ENCODE measurements around the gene PLB1. TPM values are rescaled to one million over a fixed set of nuclear protein-coding genes. Genes with fewer than 3 reads are reported as not detected.

Gene PLB1
- total RNA-seq, 1 experiment from 2014 or later: 0.44 TPM

DNA sequence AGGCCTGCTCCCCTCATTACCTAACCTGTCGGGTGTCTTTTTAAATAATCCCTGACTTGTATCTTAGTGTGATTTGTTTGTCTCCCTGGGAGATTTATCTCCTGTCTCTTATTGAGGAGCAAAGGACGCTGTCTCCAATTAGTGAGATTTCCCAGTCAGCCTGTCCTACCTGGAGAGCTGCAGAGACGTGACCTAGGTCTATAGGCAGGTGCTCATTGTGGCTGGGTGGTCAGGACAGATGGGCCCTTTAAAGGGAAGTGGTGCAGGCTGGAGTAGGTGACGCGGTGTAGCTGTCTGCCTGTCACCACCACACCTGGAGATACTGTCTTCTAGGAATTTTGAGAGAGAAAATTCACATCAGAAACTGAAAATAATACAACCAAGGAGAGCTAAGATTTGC lies 28.0 kb downstream of the PLB1 start:
- ChIA-PET CTCF (no interaction called here), POLR2A (interaction anchor here (0.6 kb wide), 1 partner anchor 293 kb away, joined by 9 read pairs; no protein-coding TSS in a partner anchor)
- ATAC-seq (no peak; the same call in 1 of the 2 replicates), DNase-seq (ENCODE audit: low spot score) (no peak)
- no peak for TF ChIP-seq CREM (CRISPR knock-in tag; IDR thresholded peaks at IDR 0.05)
- no peak for TF ChIP-seq FOXK1 (CRISPR knock-in tag; IDR thresholded peaks at IDR 0.05)
- no peak for TF ChIP-seq ZNF317 (CRISPR knock-in tag; IDR thresholded peaks at IDR 0.05; ENCODE audit: borderline replicate concordance, low read depth)
- TF ChIP-seq, protein P1, sequence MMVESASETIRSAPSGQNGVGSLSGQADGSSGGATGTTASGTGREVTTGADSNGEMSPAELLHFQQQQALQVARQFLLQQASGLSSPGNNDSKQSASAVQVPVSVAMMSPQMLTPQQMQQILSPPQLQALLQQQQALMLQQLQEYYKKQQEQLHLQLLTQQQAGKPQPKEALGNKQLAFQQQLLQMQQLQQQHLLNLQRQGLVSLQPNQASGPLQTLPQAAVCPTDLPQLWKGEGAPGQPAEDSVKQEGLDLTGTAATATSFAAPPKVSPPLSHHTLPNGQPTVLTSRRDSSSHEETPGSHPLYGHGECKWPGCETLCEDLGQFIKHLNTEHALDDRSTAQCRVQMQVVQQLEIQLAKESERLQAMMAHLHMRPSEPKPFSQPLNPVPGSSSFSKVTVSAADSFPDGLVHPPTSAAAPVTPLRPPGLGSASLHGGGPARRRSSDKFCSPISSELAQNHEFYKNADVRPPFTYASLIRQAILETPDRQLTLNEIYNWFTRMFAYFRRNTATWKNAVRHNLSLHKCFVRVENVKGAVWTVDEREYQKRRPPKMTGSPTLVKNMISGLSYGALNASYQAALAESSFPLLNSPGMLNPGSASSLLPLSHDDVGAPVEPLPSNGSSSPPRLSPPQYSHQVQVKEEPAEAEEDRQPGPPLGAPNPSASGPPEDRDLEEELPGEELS (CRISPR knock-in tag; IDR thresholded peaks at IDR 0.05): no peak
- TF ChIP-seq NR1H2 (CRISPR knock-in tag; IDR thresholded peaks at IDR 0.05): no peak
- no peak for TF ChIP-seq JUN (CRISPR knock-in tag; IDR thresholded peaks at IDR 0.05)
- TF ChIP-seq, protein P2, sequence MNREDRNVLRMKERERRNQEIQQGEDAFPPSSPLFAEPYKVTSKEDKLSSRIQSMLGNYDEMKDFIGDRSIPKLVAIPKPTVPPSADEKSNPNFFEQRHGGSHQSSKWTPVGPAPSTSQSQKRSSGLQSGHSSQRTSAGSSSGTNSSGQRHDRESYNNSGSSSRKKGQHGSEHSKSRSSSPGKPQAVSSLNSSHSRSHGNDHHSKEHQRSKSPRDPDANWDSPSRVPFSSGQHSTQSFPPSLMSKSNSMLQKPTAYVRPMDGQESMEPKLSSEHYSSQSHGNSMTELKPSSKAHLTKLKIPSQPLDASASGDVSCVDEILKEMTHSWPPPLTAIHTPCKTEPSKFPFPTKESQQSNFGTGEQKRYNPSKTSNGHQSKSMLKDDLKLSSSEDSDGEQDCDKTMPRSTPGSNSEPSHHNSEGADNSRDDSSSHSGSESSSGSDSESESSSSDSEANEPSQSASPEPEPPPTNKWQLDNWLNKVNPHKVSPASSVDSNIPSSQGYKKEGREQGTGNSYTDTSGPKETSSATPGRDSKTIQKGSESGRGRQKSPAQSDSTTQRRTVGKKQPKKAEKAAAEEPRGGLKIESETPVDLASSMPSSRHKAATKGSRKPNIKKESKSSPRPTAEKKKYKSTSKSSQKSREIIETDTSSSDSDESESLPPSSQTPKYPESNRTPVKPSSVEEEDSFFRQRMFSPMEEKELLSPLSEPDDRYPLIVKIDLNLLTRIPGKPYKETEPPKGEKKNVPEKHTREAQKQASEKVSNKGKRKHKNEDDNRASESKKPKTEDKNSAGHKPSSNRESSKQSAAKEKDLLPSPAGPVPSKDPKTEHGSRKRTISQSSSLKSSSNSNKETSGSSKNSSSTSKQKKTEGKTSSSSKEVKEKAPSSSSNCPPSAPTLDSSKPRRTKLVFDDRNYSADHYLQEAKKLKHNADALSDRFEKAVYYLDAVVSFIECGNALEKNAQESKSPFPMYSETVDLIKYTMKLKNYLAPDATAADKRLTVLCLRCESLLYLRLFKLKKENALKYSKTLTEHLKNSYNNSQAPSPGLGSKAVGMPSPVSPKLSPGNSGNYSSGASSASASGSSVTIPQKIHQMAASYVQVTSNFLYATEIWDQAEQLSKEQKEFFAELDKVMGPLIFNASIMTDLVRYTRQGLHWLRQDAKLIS (CRISPR knock-in tag; IDR thresholded peaks at IDR 0.05; ENCODE audit: borderline replicate concordance): no peak
- TF ChIP-seq GRHL2 (CRISPR knock-in tag; IDR thresholded peaks at IDR 0.05; ENCODE audit: insufficient replicate concordance, severe bottlenecking): no peak
- TF ChIP-seq, protein P3, sequence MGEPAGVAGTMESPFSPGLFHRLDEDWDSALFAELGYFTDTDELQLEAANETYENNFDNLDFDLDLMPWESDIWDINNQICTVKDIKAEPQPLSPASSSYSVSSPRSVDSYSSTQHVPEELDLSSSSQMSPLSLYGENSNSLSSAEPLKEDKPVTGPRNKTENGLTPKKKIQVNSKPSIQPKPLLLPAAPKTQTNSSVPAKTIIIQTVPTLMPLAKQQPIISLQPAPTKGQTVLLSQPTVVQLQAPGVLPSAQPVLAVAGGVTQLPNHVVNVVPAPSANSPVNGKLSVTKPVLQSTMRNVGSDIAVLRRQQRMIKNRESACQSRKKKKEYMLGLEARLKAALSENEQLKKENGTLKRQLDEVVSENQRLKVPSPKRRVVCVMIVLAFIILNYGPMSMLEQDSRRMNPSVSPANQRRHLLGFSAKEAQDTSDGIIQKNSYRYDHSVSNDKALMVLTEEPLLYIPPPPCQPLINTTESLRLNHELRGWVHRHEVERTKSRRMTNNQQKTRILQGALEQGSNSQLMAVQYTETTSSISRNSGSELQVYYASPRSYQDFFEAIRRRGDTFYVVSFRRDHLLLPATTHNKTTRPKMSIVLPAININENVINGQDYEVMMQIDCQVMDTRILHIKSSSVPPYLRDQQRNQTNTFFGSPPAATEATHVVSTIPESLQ (CRISPR knock-in tag; IDR thresholded peaks at IDR 0.05): no peak
- no peak for TF ChIP-seq ZNF263 (CRISPR knock-in tag; IDR thresholded peaks at IDR 0.05; ENCODE audit: low read depth)
- TF ChIP-seq SMAD3 (CRISPR knock-in tag; IDR thresholded peaks at IDR 0.05; ENCODE audit: borderline replicate concordance): no peak
- TF ChIP-seq ZNF416 (CRISPR knock-in tag; IDR thresholded peaks at IDR 0.05): no peak
- no peaks in the 10 kb centered on the region for H3K36me3 Mint-ChIP-seq
- H3K4me3 Mint-ChIP-seq: no peak overlapping the region
- H3K4me1 Mint-ChIP-seq: peaks cover 6% of the 10 kb centered on the region
- peaks cover 10% of the 10 kb centered on the region; the same call in 1 of the 2 replicates for H3K27me3 Mint-ChIP-seq (ENCODE audit: low read depth)
- H3K9me3 Mint-ChIP-seq: no peaks in the 10 kb centered on the region
- no peak overlapping the region for H3K27ac Mint-ChIP-seq

DNA sequence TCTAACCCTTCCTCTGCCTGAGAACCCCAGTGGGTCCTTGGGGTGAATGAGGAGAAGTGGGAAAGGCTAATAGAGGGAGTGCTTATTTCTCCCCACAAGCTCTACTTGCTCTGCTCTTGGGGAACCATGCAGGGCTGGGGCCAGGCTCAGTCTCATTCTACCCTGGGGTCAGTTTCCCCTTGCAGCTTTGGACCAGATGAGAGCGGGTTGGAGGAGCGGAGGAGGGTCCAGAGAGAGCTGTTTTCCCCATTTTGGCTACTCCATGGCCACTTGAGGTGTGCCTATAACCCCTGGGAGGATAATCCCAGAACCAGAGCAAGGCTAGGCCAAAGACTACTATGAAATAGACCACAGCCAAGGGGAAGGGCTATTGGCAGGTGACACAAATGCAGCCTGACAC lies 29.6 kb downstream of the PLB1 start:
- DNase-seq (ENCODE audit: low spot score) (no peak), ATAC-seq (no peak)
- Mint-ChIP-seq H3K36me3 (no peaks in the 10 kb centered on the region), H3K4me1 (peaks cover 6% of the 10 kb centered on the region), H3K27me3 (ENCODE audit: low read depth) (peaks cover 10% of the 10 kb centered on the region; the same call in 1 of the 2 replicates), H3K4me3 (no peak overlapping the region), H3K9me3 (no peaks in the 10 kb centered on the region), H3K27ac (no peak overlapping the region)
- TF ChIP-seq, protein P4, sequence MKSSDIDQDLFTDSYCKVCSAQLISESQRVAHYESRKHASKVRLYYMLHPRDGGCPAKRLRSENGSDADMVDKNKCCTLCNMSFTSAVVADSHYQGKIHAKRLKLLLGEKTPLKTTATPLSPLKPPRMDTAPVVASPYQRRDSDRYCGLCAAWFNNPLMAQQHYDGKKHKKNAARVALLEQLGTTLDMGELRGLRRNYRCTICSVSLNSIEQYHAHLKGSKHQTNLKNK (CRISPR knock-in tag; IDR thresholded peaks at IDR 0.05): no peak
- ChIA-PET CTCF (interaction anchor here (1.0 kb wide), 1 partner anchor 41 kb away, joined by 4 read pairs; no protein-coding TSS in a partner anchor), POLR2A (no interaction called here)

DNA sequence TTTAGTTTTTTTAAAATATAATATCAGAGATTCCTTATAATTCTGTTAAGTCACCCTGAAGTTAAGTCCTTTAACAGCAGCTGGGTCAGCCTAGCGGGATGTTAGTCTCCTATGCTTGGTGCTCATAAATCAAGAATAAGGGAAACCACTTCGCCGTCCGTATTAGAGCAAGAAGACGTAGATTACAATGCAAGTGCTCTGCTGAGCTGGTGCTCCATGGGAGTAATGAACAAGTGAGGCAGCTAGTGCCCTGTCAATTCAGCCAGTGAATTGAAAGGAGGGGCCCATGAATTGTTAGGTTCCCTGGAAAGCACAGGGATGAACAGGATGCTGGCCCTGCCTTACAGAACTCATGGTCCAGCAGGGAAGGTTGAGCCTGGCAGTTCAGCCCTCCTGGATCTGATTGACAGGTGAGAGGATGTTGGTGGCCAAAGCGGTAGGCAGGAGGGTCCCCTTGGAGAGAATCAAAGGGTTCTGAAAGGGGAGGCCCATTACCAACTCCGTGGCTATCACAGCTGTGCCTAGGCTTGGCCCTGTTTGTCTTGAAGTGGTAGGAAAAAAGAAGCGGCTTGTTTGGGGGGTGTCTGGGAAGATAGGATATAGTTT lies 30.8 kb downstream of the PLB1 start:
- H3K4me3 Mint-ChIP-seq: no peak overlapping the region
- TF ChIP-seq, protein P5, sequence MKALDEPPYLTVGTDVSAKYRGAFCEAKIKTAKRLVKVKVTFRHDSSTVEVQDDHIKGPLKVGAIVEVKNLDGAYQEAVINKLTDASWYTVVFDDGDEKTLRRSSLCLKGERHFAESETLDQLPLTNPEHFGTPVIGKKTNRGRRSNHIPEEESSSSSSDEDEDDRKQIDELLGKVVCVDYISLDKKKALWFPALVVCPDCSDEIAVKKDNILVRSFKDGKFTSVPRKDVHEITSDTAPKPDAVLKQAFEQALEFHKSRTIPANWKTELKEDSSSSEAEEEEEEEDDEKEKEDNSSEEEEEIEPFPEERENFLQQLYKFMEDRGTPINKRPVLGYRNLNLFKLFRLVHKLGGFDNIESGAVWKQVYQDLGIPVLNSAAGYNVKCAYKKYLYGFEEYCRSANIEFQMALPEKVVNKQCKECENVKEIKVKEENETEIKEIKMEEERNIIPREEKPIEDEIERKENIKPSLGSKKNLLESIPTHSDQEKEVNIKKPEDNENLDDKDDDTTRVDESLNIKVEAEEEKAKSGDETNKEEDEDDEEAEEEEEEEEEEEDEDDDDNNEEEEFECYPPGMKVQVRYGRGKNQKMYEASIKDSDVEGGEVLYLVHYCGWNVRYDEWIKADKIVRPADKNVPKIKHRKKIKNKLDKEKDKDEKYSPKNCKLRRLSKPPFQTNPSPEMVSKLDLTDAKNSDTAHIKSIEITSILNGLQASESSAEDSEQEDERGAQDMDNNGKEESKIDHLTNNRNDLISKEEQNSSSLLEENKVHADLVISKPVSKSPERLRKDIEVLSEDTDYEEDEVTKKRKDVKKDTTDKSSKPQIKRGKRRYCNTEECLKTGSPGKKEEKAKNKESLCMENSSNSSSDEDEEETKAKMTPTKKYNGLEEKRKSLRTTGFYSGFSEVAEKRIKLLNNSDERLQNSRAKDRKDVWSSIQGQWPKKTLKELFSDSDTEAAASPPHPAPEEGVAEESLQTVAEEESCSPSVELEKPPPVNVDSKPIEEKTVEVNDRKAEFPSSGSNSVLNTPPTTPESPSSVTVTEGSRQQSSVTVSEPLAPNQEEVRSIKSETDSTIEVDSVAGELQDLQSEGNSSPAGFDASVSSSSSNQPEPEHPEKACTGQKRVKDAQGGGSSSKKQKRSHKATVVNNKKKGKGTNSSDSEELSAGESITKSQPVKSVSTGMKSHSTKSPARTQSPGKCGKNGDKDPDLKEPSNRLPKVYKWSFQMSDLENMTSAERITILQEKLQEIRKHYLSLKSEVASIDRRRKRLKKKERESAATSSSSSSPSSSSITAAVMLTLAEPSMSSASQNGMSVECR (CRISPR knock-in tag; IDR thresholded peaks at IDR 0.05; ENCODE audit: borderline replicate concordance): no peak
- TF ChIP-seq, protein P6, sequence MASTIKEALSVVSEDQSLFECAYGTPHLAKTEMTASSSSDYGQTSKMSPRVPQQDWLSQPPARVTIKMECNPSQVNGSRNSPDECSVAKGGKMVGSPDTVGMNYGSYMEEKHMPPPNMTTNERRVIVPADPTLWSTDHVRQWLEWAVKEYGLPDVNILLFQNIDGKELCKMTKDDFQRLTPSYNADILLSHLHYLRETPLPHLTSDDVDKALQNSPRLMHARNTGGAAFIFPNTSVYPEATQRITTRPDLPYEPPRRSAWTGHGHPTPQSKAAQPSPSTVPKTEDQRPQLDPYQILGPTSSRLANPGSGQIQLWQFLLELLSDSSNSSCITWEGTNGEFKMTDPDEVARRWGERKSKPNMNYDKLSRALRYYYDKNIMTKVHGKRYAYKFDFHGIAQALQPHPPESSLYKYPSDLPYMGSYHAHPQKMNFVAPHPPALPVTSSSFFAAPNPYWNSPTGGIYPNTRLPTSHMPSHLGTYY (CRISPR knock-in tag; IDR thresholded peaks at IDR 0.05): no peak
- TF ChIP-seq, protein P7, sequence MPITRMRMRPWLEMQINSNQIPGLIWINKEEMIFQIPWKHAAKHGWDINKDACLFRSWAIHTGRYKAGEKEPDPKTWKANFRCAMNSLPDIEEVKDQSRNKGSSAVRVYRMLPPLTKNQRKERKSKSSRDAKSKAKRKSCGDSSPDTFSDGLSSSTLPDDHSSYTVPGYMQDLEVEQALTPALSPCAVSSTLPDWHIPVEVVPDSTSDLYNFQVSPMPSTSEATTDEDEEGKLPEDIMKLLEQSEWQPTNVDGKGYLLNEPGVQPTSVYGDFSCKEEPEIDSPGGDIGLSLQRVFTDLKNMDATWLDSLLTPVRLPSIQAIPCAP (CRISPR knock-in tag; IDR thresholded peaks at IDR 0.05): no peak

More for the DNA sequence above, 30.8 kb downstream of the PLB1 start:
- H3K9me3 Mint-ChIP-seq: no peaks in the 10 kb centered on the region
- no peak overlapping the region for H3K27ac Mint-ChIP-seq
- H3K36me3 Mint-ChIP-seq: no peaks in the 10 kb centered on the region
- ChIA-PET CTCF (interaction anchor here (1.5 kb wide), 1 partner anchor 40 kb away, joined by 5 read pairs; no protein-coding TSS in a partner anchor), POLR2A (no interaction called here)
- peaks cover 10% of the 10 kb centered on the region; the same call in 1 of the 2 replicates for H3K27me3 Mint-ChIP-seq (ENCODE audit: low read depth)
- peaks cover 6% of the 10 kb centered on the region for H3K4me1 Mint-ChIP-seq
- DNase-seq (ENCODE audit: low spot score) (no peak), ATAC-seq (no peak)
